ENCODE results near the gene LRSAM1.

GRCh38 chr9:127405344-127406125 is 45.8 kb upstream of the LRSAM1 start:
- TF ChIP-seq CTCF (IDR thresholded peaks at IDR 0.05) (no peak), POLR2A (IDR thresholded peaks at IDR 0.05) (no peak), POLR2AphosphoS5 (IDR thresholded peaks at IDR 0.05) (no peak), EP300 (IDR thresholded peaks at IDR 0.05) (no peak)
